COLO668 (cell line): ENCODE results near the gene VEPH1.

Source experiments
- DNase-seq: peaks from one replicate; lab custom pipeline; 2025; ENCODE audit not compliant: unreplicated experiment; lab: John Stamatoyannopoulos, UW

Gene VEPH1

DNA sequence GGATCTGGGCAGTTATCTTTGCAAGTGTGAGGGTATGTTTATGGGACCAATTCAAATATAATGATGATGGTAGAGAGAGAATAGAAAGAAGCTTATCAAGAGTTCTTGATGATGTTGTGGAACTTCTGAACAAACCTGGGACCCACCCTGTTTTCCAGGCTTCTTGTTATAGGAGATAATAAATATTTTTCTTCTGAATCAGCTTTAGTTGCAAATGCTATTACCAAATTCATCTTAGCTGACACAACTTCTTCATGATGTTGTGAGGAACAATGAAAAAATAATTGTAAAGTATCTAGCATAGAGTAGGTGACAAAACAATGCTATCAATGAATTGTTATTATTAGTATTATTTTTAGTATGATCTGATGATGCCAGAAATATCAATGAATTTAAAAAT, 110.1 kb downstream of the VEPH1 start:
- no peak for DNase-seq

DNA sequence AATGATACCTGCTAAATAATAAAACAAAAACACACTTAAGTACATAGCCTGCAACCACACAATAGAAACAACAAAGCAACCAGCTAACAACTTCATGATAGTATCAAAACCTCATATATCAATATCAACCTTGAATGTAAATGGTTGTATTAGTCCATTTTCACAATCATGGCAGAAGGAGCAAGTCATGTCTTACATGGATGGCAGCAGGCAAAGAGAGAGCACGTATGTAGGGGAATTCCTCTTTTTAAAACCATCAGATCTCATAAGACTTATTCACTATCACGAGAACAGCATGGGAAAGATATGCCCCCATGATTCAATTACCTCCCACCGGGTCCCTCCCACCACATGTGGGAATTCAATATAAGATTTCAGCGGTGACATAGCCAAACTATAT, 111.1 kb downstream of the VEPH1 start:
- no peak for DNase-seq

DNA sequence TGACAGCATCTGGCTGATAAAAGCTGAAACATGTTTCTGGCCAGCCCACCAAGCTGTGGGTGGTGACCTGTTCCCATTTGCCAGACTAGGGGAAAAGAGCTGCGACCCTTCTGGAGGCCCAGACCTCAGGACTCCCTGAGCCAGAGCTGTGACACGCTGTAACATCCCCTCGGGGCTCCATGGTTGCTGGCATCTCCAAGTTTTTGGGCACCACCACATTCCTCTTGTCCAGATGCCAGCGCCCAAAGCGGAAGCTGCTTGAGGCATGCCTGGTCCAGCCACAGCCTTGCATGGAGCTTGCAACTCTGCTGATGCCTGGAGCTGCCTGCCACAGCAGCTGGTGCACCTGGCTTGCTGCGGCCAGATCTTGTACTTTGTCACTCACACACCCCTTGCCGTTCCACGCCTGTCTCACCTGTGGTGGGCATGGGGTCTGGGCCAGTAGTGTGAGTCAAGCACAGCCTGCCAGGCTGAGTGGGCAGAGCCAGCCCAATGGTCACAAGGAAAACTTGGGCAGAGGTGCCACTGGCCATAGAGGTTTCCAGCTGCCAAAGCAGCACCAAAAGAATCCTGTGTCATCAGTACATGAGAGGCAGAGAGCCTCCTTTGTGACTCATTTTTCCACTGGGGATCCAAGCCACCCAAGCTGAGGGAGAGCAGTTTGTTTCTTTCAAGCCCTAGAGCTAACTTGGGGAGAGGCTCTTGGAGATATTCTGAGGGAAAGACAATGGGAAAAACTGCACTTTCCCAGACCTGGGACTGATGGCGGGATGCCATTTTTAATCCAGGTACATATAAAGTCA, 112.3 kb downstream of the VEPH1 start:
- DNase-seq: no peak

DNA sequence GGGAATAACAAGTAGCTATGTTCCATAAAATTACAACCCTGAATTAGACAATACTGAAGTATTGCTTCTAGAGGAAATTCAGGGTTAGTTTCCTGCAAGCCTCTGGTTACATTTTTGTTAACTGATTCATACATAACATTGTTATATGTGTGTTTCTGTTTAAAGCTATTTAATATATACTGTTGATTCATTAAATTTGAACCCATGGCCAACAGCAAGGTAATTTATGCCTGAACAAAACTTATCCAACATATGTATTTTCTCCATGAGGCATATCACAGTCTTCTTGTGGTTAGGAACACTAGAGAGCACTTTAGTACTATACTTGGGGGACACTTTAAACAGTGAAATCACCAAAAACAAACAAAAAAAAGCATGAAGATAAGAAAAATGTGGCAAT, 114.2 kb downstream of the VEPH1 start:
- DNase-seq: no peak

DNA sequence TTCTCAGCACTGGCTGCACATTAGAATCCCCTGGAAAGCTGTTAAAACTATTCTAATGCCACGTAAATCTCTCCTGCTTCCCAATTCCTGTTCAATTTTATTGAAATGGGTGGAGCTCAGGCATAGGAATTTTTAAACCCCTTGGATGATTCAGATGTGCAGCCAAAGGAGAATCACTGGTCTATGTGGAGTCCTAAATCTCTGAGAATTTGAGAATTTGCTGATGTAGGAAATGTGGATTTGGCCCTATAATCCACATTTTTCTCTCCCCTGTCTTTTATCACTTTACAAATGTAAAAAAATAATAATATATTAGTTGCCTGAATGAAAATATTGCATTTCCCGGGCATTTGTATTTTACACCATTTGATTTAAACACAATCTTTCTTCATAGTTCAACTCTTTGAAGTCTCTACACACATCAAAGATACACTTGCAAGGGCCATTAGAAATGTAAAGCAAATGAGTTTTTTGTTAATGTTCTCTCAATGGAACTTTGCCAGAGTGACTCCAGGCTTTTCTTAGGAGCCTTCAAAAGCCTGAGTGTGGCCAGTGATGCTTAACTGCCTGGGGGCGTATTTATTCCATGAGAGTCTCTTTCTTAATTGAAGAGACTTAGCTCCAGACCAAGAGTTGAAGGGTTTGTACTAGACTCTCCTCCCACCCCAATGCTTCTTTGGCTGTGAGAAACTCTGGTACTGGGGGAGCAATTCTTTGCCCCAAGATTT, 115.3 kb downstream of the VEPH1 start:
- no peak for DNase-seq

DNA sequence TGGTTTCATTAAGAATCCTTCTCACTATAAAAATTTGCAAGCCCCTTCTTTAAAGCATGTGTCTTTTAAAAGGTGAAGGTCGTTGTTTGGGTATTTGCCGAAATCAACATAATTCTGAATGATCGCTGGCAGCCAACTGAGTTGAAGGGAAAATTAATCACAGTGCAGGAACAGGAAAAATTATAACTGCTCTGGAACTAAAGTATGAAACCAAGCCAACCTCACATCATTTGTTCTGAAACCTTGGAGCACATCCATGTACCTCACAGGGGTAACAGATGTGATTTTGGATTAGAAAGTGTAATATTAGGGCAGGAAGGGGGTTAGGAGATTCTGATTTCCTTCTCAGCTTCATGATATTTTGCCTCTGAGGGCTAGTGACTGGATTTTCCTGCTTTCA, 118.7 kb downstream of the VEPH1 start:
- DNase-seq: no peak

DNA sequence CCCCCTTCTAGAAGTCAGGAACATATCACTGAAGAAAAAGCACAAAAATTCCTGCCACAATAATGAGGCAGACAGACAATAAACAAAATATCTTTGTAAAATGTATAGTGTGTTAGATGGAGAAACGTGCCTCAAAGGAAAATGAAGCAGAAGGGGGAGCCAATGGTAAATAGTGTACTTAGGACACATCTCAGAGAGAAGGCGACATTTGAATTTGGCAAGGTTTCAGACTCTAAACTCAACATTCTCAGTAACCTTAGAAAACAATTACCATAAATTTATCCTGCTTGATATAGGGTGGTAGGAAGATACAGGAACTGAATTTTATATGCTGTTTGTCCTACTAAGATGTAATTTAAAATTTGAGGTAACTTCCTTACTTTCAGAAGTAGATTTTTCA, 119.2 kb downstream of the VEPH1 start:
- no peak for DNase-seq

DNA sequence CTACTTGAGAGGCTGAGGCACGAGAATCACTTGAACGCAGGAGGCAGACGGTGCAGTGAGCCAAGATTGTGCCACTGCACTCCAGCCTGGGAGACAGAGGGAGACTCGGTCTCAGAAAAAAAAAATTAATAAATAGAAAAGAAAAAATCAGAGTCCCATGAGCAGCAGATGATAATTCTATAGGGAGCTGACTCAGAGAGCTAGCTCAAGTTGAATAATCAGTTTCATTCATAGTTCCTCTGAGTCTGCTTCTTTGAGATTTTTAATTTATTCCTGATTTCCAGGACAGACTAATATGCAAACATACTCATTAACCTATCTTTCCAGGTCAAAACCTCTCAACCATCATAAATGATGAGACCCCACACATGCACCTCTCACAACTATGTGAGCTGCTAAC, 121.6 kb downstream of the VEPH1 start:
- DNase-seq: no peak

DNA sequence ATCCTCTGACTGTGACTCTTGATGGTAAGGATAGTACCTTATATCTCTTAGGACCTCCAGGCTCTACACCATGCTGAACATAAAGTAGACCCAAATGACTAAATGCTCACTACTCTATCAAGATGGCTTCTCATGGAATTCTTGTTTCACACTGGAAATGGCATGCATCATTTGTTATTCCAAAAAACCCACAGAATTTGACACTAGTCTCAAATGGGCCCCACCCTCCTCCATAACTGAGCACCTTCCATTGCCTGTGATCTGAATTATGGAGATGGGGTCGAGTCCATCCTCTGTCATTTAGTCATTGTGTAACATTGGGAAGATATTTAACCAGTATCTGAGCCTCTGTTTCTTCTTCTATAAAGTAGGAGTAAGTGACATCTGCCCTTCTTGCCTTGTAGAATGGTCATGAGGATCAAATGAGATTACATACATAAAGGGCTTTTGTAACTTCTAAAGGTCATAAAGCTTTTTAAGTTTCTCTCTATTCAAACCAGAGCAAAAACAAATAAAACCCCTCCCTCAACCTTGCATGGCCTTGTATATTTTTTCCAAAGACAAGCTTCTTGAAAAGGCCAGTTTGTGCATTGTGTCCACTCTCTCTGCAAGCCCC, 123.6 kb downstream of the VEPH1 start:
- DNase-seq: no peak

DNA sequence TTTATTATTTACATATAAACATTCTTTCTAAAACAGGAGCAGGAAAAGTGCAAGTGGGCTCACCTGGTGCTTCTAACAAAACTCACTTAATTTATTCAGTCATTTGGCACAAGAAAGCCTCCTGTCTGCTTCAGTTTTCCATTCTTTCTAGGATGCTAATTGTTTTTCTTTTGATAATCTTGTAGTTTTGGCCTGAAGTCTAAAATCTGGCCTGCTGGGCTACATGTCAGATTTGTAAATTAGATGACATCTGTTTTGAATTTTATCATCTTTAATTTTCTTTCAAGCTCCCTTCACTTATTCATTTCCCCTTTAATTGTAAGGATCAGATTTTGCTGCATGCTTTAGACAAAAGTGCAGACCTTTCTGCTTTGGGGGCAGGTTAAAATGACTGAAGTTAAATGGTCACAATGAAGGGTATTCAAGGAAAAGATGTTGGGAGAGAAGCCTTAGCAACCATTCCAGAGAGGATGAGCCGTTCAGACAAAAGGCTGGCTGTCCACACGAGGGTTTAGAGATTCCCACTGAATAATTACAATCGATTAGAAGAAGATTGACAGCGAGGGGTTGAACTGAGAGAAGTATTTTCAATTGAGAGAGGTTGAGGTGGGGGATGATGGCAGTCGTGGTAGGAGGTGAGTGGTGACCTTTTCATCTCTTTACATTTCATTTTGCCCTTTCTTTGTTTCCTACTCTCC, 126.5 kb downstream of the VEPH1 start:
- no peak for DNase-seq

DNA sequence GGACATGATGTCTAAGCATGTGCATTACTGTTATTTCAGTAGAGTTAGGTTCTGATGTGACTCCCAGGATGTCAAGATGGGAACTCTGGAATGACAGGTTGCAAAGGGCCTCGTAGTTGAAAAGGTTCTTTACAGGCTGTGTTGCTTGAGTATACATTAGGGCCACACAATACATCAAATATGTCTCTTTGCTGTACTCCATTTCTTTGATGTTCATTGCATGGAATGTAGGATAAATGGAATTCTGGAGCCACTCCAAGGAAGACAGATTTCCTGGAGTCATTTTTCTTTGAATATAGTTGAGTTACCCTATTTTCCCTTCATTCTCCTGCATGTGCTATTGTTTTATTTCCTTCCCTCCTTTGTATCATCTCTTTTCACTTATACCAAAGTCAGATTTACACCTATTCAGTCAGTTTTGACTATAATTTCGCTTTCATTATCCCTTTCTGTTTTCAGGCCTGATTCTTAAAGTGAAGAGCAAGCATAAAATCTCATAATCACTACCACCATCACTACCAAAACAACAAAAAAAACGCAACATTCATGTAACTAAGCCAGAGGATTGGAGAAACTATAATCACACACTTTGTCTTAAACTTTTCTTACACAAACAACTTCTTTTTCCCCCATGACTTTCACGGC, 127.8 kb downstream of the VEPH1 start:
- DNase-seq: no peak

DNA sequence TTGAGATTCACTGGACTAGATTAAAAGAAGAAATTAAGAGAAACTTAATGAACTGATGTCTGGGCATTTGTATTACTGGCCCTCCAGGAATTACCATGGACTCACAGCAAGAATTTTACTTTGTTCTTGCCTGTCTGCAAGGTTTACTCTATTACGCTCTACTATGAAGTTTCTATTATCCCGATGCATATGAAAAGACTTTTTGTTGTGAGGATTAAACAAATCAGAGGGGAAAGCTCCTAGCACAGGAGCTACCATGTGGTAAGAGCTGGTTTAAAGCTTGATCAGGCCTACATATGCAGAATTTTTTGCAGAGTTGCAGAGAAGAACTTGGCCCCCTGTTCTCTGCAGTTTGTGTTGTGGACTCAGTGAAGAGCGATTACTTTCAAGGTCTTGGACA, 128.3 kb downstream of the VEPH1 start:
- no peak for DNase-seq

DNA sequence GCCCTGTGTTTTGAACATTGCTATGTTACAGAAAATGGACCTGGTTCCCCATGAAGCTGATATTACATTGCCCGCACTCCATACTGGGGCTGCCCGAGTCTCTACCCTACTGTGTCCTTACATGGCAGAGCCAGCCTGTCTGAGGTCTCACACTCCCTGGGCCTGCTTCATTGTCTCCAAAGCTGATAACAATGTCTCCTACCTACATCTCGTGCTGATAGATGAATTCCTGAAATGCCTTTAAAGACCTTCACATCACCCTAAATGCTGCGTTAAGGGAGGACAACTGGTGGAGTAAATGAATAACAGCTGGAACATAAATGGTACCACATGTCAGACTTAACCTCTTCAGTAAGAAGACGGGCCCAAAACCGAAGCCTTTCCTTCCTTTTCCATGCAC, 129.4 kb downstream of the VEPH1 start:
- no peak for DNase-seq

DNA sequence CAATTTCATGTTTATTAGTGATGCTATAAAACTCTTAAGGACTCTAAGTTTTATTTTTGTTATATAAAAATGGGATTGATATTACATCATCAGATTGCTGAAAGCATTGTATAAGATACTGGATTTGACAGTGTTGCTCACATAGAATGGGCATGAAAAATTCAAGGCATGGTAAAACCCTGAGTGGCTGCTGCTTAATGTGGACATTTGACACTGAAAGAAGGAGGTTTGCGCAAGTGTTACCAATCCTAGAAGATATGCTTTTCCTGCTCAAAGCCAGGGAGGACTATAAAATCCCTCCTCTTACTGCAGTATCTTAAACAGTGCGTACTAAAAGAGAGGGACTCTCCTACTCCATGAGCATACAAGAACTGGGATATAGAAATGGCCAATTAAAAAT, 132.3 kb downstream of the VEPH1 start:
- DNase-seq: no peak

DNA sequence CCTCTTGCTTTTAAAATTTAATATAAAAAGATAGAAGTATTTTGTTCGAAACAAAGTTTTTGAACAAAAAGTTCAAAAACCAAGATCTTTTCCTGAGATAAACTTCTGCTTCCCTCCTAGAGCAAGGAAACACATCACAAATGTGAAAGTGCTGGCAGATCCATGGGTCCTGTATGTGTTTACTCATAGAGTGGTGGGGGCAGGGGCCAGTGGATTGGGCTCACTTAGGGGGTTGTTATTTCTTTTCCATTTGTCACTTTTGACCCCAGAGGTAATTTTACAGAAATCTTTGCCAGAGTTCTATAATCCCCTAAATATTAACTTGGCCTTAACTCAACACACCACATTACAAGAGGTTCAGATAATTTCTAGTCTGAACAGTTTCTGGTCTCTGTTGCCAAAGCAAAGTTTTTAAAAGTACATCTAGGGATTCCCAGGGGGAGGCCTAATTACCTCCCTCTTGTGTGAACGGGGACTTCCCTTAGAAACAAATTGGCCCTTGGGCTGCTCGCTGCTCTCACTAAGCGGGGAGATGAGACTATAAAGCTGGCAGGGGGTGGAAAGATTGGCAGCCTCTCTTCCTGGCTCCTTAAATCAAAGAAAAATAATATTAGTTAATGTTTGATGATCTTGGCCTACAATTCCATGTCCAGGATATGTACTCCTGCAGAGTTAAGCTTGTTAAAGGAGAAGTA, 133.3 kb downstream of the VEPH1 start:
- DNase-seq: no peak

DNA sequence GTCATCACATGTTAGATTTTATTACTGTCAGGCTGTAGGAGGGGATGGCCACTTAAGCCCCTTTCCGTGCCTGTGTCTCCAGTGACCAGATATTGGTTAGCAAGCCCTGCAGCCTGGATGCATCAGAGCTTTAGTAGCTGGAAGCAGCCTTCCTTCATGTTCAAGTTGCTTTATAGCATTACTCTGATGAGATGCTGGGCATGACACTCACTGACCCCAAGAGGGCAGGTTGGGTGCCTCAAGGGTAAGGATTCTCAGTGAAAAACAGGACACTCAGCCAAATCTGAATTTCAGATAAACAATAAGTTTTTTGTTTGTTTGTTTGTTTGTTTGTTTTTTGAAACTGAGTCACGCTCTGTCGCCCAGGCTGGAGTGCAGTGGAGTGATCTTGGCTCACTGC, 135.0 kb downstream of the VEPH1 start:
- no peak for DNase-seq

DNA sequence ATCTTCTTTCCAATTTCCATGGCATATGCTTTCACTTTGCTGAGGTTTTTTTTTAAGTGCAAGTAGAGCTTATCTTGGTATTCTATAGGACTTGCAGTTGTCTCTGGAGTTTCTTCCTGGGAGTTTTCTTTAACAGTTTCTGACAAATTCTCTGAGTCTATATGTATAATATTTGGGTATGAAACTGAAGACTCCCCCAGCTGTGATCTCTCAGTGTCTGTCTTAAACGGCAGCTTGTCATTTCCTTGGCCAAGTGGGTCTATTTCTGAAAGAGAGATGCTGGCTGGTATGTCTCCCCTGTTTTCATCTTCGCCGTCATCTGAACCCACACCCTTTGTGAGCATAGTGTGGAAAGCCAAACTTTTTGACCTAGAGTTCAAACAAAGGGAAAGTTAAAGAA, 139.8 kb downstream of the VEPH1 start:
- DNase-seq: no peak

DNA sequence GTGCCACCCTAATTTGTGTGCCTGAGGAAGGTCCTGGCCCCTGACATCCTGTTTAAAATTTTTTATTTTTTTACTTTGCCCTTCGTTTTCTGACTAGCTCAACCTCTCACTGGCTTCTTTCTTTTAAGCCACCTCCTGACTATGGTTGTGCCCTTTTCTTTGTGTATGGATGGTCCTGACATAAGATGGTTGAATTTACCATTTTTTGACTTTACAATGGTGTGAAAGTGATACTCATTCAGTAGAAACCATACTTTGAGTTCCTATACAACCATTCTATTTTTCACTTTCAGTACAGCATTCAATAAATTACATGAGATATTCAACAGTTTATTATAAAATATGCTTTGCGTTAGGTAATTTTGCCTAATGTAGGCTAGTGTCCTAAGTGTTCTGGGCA, 140.9 kb downstream of the VEPH1 start:
- DNase-seq: no peak

DNA sequence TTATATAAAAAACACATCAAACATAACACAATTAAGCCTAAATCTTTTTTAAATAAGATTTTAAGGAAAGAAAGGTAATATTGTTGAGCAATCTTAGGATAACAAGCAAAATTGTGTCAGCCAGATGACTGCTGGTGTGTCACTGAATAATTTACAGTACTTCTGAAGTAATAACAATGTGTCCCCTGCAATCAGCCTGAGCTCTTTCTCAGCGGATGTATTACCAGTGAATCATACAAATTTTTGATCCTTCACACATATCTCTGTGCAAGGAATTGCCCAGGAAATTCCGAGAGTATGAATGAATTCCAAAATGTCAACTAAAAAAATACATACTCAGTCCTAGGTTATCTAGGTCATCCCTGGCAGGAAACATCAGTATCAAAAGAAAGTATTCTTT, 143.2 kb downstream of the VEPH1 start:
- no peak for DNase-seq

DNA sequence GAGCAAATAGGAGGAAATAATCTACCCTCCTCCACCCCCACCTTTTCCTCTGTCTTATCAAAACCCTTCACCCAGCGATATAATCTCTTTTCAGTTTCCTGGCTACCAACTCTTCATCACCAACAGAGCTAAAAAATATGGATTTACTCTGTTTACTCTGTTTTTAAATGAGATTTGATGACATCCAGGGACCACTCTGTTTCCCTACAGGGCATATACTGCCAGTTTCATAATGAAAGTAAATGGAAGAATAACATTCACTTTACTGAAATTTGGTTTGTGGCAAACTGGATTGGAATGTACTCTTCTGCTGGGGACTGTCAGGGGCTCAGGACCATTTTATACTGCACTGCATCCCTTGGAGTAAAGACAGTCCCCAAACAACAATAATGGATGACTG, 146.7 kb downstream of the VEPH1 start:
- no peak for DNase-seq

DNA sequence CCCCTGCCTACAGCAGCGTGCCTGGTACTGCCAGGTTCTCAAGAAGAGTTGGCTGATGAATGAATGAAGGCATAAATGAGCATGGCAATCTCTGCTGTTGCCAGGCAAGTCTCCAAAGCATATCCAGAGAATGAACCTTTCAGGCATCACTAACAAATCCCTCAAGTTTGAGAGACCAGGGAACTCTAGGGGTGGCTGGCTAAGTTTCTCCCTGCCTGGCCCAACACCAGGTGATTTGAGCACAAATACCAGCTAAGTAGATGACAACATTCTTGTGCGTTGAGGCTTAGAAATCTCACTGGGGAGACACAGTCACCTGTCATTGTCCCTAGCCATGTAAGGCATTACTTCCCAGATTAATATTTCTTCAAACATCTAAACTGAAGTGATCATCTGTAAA, 147.9 kb downstream of the VEPH1 start:
- DNase-seq: no peak
